GM20000 (cell line): Measurements from ENCODE around the gene ATP5F1B.

Source experiments
- DNase-seq: peaks from one replicate; pipeline ENCODE4 v3.0.0; 2012; ENCODE audit warnings: low spot score
- TF ChIP-seq, protein P1 (sequence below): IDR thresholded peaks from 2 replicates; pipeline ENCODE4 v1.5.1; 2012; ENCODE audit warnings: mild to moderate bottlenecking, control low read depth; ENCODE audit errors: extremely low read depth, missing control alignments

Gene ATP5F1B

DNA sequence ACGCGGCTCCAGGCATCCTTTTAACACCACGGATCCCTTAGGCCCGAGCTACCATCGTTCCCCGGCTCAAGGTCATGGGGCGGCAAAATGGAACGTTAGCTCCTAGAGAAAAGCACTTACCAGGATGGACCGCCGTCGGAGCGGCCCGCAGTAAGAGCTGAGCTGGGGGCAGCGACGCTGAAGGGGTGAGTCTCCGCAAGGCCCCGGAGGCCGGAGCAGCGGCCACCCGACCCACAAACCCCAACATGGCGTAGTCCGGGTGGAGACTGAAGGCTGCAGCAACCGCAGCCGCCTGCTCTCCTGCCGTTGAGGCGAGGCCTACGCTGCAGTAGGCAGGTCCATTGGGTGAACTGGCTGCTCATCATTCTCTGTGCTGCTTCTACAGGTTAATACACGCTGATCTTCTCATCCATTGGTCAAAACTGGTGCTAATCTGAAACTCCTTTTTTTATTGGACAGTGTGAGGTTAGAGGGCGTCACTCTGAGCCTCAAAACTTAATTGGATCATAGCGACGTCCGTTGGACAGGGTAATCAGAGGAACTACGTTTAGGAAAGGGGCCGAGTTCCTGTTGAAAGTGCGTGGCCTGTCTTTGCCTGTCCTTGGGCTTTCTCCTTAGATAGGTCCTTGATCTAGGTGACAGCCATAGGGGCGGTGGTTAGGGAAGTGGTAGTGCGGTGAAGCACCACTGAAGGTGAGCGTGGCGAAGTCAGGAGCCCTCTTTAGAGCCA, at the start of gene ATP5F1B:
Gene ATP5F1B (minus strand): TSS at position 268 of the 730 bp plus-strand sequence. CDS start 21 bp downstream, at position 247.
- peak; percentile 96 for DNase-seq
- TF ChIP-seq, protein P1, sequence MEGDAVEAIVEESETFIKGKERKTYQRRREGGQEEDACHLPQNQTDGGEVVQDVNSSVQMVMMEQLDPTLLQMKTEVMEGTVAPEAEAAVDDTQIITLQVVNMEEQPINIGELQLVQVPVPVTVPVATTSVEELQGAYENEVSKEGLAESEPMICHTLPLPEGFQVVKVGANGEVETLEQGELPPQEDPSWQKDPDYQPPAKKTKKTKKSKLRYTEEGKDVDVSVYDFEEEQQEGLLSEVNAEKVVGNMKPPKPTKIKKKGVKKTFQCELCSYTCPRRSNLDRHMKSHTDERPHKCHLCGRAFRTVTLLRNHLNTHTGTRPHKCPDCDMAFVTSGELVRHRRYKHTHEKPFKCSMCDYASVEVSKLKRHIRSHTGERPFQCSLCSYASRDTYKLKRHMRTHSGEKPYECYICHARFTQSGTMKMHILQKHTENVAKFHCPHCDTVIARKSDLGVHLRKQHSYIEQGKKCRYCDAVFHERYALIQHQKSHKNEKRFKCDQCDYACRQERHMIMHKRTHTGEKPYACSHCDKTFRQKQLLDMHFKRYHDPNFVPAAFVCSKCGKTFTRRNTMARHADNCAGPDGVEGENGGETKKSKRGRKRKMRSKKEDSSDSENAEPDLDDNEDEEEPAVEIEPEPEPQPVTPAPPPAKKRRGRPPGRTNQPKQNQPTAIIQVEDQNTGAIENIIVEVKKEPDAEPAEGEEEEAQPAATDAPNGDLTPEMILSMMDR, result no peak

DNA sequence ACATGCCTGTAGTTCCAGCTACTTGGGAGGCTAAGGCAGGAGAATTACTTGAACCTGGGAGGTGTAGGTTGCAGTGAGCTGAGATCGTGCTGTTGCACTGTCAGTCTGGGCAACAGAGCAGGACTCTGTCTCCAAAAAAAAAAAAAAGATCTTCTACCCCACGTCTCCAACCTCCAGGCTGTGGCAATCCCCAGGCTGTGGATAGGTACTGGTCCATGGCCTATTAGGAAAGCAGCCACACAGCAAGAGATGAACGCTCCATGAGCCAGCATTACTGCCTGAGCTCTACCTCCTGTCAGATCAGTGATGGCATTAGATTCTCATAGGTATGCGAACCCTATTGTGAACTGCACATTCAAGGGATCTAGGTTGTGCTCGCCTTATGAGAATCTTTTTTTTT, 48.4 kb upstream of the ATP5F1B start:
- TF ChIP-seq, protein P1, result no peak
- no peak for DNase-seq

DNA sequence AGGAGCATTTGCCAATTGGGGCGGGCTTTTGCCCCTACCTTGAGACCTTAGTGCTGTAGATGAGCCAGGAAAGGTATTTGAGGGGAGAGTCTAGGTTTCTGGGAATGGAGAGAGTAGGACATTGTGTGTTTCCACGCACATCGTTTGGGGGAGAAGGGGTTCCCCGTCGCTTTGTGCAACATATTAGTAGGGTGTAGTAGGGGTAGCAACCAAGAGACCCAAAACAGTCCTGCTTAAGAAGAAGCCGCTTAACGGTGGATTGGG, 43.0 kb upstream of the ATP5F1B start:
- TF ChIP-seq, protein P1, result no peak
- peak; percentile 51 for DNase-seq

DNA sequence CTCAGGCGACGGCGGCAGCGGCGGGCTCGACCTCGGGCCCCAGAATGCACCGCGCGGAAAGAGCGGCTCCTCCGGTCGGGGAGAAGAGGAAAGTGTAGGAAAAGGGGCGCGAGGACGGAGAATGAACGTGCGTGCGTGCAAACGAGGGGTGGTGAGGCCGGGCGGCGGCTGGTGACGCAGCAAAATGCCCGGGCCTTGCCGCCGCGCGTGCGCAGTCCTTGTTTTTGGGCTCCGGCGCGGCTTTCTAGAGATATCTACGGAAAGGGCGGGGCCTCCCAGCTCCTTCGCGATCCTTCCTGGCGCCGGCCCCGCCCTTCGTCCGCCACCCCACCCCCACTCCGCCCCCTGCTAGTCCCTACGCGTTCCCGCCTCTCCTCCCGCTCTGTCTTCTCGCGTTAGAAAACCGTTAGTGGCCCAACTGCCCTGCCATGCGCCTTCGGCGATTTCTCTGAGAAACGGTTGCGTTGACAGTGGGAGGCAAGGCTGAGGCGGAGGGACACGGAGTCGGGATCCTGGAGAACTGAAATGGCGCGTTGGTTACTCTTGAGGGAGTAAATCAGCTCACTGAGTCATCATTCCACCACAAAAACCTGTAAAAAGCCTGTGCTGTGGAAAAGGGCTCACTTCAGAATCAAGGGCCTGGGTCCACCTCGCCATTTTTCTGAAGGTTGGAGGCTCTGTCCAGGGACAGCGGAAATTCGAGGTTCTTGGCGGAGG, 42.5 kb upstream of the ATP5F1B start, which contains the start of gene PTGES3:
Gene PTGES3 (minus strand): TSS at position 156 of the 717 bp plus-strand sequence. CDS start 285 bp downstream, outside the sequence.
- DNase-seq, result peak; percentile 94
- TF ChIP-seq, protein P1, result no peak

DNA sequence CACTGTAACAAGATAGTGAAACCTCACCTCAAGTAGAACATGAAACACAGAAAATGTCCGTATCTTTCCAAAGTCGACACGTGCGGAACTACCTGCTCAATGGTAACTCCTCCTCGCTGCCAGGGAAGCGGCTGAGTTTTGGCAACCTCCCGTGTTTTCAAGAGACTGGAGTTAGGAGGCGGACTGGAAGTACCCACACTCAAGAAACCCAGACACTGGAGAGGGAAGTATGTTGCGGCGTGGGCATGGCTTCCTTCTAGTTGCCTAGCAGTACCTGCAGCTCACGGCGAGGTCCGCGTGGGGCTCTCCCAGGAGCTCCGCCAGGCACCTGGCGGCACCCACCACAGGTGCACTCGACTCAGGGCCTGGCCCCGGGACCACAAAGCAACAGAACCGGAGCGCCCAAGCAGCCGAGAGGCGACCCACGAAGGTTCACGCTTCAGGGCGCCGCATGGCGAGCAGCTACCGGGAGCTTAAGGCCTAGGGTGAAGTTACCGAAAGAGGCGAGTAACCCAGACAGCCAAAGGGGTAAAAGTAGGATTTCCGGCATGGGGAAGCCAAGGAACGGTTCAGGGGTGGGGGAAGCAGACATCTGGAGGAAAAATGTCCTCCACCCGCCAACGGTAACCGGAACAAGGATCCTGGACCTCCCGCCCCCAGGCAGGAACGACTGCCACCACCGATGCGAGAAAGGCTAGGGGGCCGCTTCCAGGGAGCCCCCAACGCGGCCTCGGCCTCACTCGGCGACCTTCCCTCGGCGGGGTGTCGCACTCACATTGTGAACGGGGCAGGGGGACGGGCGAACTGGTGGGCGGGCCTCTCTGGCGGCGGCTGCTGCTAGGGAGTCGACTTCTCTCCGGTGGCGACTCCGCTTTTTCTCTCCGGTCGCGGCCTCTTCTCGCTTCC, 41.7 kb upstream of the ATP5F1B start:
- DNase-seq, result peak; percentile 8
- TF ChIP-seq, protein P1, result no peak

DNA sequence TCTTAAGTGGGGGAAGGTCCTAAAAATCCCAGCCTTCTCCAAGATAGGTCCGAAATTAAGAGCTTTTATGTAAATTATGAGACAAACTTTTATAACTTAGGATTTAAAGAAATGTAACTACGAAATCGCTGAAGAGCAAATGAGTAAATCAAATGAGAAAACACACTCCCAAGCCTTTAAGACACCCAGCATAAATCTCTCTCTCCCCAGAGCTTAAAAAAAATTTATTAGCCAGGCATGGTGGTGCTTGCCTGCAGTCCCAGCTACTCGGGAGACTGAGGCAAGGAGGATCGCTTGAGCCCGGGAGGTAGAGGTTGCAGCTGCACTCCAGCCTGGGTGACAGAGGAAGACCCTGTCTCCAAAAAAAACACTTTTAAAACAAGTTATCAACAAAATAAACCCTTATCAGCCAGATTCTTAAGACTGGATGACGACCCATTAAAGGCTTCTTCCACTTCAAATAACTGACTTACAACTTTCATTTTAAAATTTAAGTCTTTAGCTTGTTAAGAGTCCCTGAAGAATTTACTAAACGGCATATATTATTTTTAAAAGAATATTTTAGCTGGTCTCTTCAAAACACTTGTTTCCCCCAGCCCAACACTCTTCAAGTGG, 39.1 kb upstream of the ATP5F1B start:
- no peak for DNase-seq
- TF ChIP-seq, protein P1, result no peak
